MCF 10A (cell line): ENCODE results near the gene SYCP2. TPM values are rescaled to one million over a fixed set of nuclear protein-coding genes. Genes with fewer than 3 reads are reported as not detected.

Source experiments
- BruUV-seq: library from RNA; stranded (reverse); fragments of 400-500 nt; replicated peaks from 2 replicates; lab custom pipeline; 2021; lab: Mats Ljungman, UMichigan
- CTCF ChIA-PET: fragments of 300-600 bp; sonication (Branson Sonifier 250); formaldehyde crosslinking; extraction: SDS; loops from one replicate; lab custom pipeline; 2021; ENCODE audit warnings: antibody characterized with exemption, inconsistent platforms; lab: Yijun Ruan, JAX
- POLR2A ChIA-PET: fragments of 300-600, 350-650 bp; sonication (Branson Sonifier 250); formaldehyde crosslinking; extraction: SDS; loops from one replicate; lab custom pipeline; 2020; ENCODE audit warnings: antibody characterized with exemption, inconsistent platforms; lab: Yijun Ruan, JAX
- DNase-seq: peaks from one replicate; pipeline ENCODE4 v3.0.0-alpha.2; 2018; ENCODE audit not compliant: unreplicated experiment
- H3K27ac Mint-ChIP-seq: one replicate; pipeline ENCODE4 v1.8.0; 2022; ENCODE audit warnings: mild to moderate bottlenecking, low read depth, mixed read lengths; ENCODE audit not compliant: unreplicated experiment
- H3K27me3 Mint-ChIP-seq: one replicate; pipeline ENCODE4 v1.8.0; 2022; ENCODE audit warnings: mixed read lengths; ENCODE audit not compliant: insufficient read depth, unreplicated experiment
- H3K36me3 Mint-ChIP-seq: one replicate; pipeline ENCODE4 v1.8.0; 2022; ENCODE audit warnings: mild to moderate bottlenecking, moderate library complexity, mixed read lengths; ENCODE audit not compliant: insufficient read depth, unreplicated experiment
- H3K4me1 Mint-ChIP-seq: one replicate; pipeline ENCODE4 v1.8.0; 2022; ENCODE audit warnings: mixed read lengths; ENCODE audit not compliant: insufficient read depth, unreplicated experiment
- H3K4me3 Mint-ChIP-seq: one replicate; pipeline ENCODE4 v1.8.0; 2022; ENCODE audit warnings: mild to moderate bottlenecking, moderate library complexity, mixed read lengths; ENCODE audit not compliant: unreplicated experiment
- H3K9me3 Mint-ChIP-seq: one replicate; pipeline ENCODE4 v1.8.0; 2022; ENCODE audit warnings: mixed read lengths; ENCODE audit not compliant: unreplicated experiment
- CTCF ChIP-seq: fragments of 200-600 bp; IDR thresholded peaks from one replicate; pipeline ENCODE4 v1.8.0; 2022; ENCODE audit warnings: antibody characterized with exemption, mild to moderate bottlenecking; ENCODE audit not compliant: unreplicated experiment
- intact Hi-C: fragments of 100-400 bp; cut with micrococcal nuclease; formaldehyde crosslinking; loops from 2 replicates; pipeline ENCODE4 v1.14.1; 2022
- total RNA-seq: library from RNA; stranded (reverse); gene quantifications from 2 replicates; pipeline ENCODE4 v1.2.3, GENCODE V29; 2022

The SYCP2 gene
- total RNA-seq, 1 experiment from 2014 or later: 0.35 TPM

- Mint-ChIP-seq H3K27me3 (no peaks in the 10 kb centered on the region), H3K9me3 (no peaks in the 10 kb centered on the region), H3K36me3 (no peaks in the 10 kb centered on the region), H3K27ac (peak overlapping the region; percentile 37), H3K4me3 (peak overlapping the region; percentile 65), H3K4me1 (peaks cover 78% of the 10 kb centered on the region)
- POLR2A ChIA-PET: interaction anchor here (0.8 to 3.3 kb wide), 5 partner anchors 10 to 142 kb away, joined by 3 to 17 read pairs (median 10); partner anchors contain the start of genes FAM217B and PPP1R3D
- CTCF ChIA-PET: interaction anchor here (0.5 to 31.9 kb wide), 9 partner anchors 10 to 831 kb away, joined by 3 to 929 read pairs (median 3); no protein-coding TSS in a partner anchor
- TF ChIP-seq CTCF: no peak
- intact Hi-C loops: no loop called here
- no TSS peak for BruUV-seq
- peak; percentile 14 for DNase-seq
Measured at GRCh38 chr20:59831024-59831915, 102.2 kb downstream of the SYCP2 start.

- BruUV-seq: no TSS peak
- ChIA-PET POLR2A (interaction anchor here (0.8 to 3.3 kb wide), 5 partner anchors 10 to 143 kb away, joined by 3 to 17 read pairs (median 10); partner anchors contain the start of genes FAM217B and PPP1R3D), CTCF (interaction anchor here (0.5 to 31.9 kb wide), 7 partner anchors 10 to 830 kb away, joined by 3 to 929 read pairs (median 3); no protein-coding TSS in a partner anchor)
Measured at GRCh38 chr20:59830665-59831023, 102.8 kb downstream of the SYCP2 start.

GRCh38 chr20:59829786-59830664, 103.4 kb downstream of the SYCP2 start:
- Mint-ChIP-seq H3K4me3 (peak overlapping the region; percentile 11), H3K27me3 (no peaks in the 10 kb centered on the region), H3K4me1 (peaks cover 80% of the 10 kb centered on the region), H3K9me3 (no peaks in the 10 kb centered on the region), H3K27ac (peak overlapping the region; percentile 37), H3K36me3 (no peaks in the 10 kb centered on the region)
- TF ChIP-seq CTCF: no peak
- no peak for DNase-seq
- intact Hi-C loops: no loop called here
- ChIA-PET POLR2A (interaction anchor here (0.8 to 6.9 kb wide), 9 partner anchors 7 to 143 kb away, joined by 3 to 94 read pairs (median 5); partner anchors contain the start of genes FAM217B and PPP1R3D), CTCF (interaction anchor here (0.7 to 31.9 kb wide), 5 partner anchors 11 to 81 kb away, joined by 3 to 929 read pairs (median 4); no protein-coding TSS in a partner anchor)
- BruUV-seq: no TSS peak

More at GRCh38 chr20:59830665-59831023, 102.8 kb downstream of the SYCP2 start:
- H3K4me3 Mint-ChIP-seq: peak overlapping the region; percentile 65
- no peaks in the 10 kb centered on the region for H3K27me3 Mint-ChIP-seq
- no peaks in the 10 kb centered on the region for H3K9me3 Mint-ChIP-seq
- intact Hi-C loops: no loop called here
- no peaks in the 10 kb centered on the region for H3K36me3 Mint-ChIP-seq
- peak overlapping the region; percentile 37 for H3K27ac Mint-ChIP-seq
- peak; percentile 42 for DNase-seq
- no peak for TF ChIP-seq CTCF
- peaks cover 80% of the 10 kb centered on the region for H3K4me1 Mint-ChIP-seq
